ENCODE measurements around the gene SELENOK.

Gene SELENOK

GRCh38 chr3:53885239-53885638, 6.4 kb downstream of the SELENOK start:
- peaks cover 18 to 21% of the 10 kb centered on the region in 2 donors for H3K4me1 ChIP-seq (ENCODE audit: control insufficient read depth in 1 of 2, insufficient read depth in 2 of 2, low read length in 2 of 2)
- H3K9ac ChIP-seq (ENCODE audit: low read depth in 1 of 2, low read length in 2 of 2), result no peak overlapping the region
- no peak overlapping the region for H3K4me3 ChIP-seq (ENCODE audit: low read depth in 1 of 2, low read length in 2 of 2)
- H3K36me3 ChIP-seq (ENCODE audit: control insufficient read depth in 1 of 2, insufficient read depth in 2 of 2, low read length in 2 of 2), result peaks cover 8 to 30% of the 10 kb centered on the region in 2 donors
- no peak overlapping the region for H3K27ac ChIP-seq (ENCODE audit: low read depth, low read length)
- H3K27me3 ChIP-seq (ENCODE audit: control insufficient read depth in 1 of 2, insufficient read depth in 2 of 2, low read length in 2 of 2), result no peaks in the 10 kb centered on the region
- H3K9me3 ChIP-seq (ENCODE audit: control insufficient read depth in 1 of 2, low read length in 2 of 2), result no peaks in the 10 kb centered on the region

- Histone ChIP-seq H3K9ac (ENCODE audit: low read depth in 1 of 2, low read length in 2 of 2) (no peak overlapping the region), H3K27ac (ENCODE audit: low read depth, low read length) (no peak overlapping the region), H3K9me3 (ENCODE audit: control insufficient read depth in 1 of 2, low read length in 2 of 2) (no peaks in the 10 kb centered on the region), H3K4me3 (ENCODE audit: low read depth in 1 of 2, low read length in 2 of 2) (no peak overlapping the region), H3K36me3 (ENCODE audit: control insufficient read depth in 1 of 2, insufficient read depth in 2 of 2, low read length in 2 of 2) (peaks cover 9 to 33% of the 10 kb centered on the region in 2 donors), H3K4me1 (ENCODE audit: control insufficient read depth in 1 of 2, insufficient read depth in 2 of 2, low read length in 2 of 2) (peaks cover 13 to 15% of the 10 kb centered on the region in 2 donors), H3K27me3 (ENCODE audit: control insufficient read depth in 1 of 2, insufficient read depth in 2 of 2, low read length in 2 of 2) (no peaks in the 10 kb centered on the region)
Measured at GRCh38 chr3:53884623-53885022, 7.0 kb downstream of the SELENOK start.

GRCh38 chr3:53883008-53883407, 8.7 kb downstream of the SELENOK start:
- Histone ChIP-seq H3K9ac (ENCODE audit: low read depth in 1 of 2, low read length in 2 of 2) (no peak overlapping the region), H3K36me3 (ENCODE audit: control insufficient read depth in 1 of 2, insufficient read depth in 2 of 2, low read length in 2 of 2) (peaks cover 19 to 48% of the 10 kb centered on the region in 2 donors)

GRCh38 chr3:53881691-53882593, 9.7 kb downstream of the SELENOK start, which contains the start of gene ACTR8:
Gene ACTR8, minus strand, starts transcription at chr3:53882152. Its CDS starts 51 bp downstream, at chr3:53882101.
- Histone ChIP-seq H3K27ac (ENCODE audit: low read depth, low read length) (peak within 1 kb of the TSS; percentile 80), H3K9ac (ENCODE audit: low read depth in 1 of 2, low read length in 2 of 2) (peak within 1 kb of the TSS; percentile 75 to 89), H3K9me3 (ENCODE audit: control insufficient read depth in 1 of 2, low read length in 2 of 2) (no peaks in the 10 kb centered on the region), H3K27me3 (ENCODE audit: control insufficient read depth in 1 of 2, insufficient read depth in 2 of 2, low read length in 2 of 2) (no peaks in the 10 kb centered on the region), H3K4me3 (ENCODE audit: low read depth in 1 of 2, low read length in 2 of 2) (peak within 1 kb of the TSS; percentile 79 to 98), H3K36me3 (ENCODE audit: control insufficient read depth in 1 of 2, insufficient read depth in 2 of 2, low read length in 2 of 2) (peaks cover 26 to 51% of the 10 kb centered on the region in 2 donors), H3K4me1 (ENCODE audit: control insufficient read depth in 1 of 2, insufficient read depth in 2 of 2, low read length in 2 of 2) (peaks cover 9 to 13% of the 10 kb centered on the region in 2 donors)

More at GRCh38 chr3:53883008-53883407, 8.7 kb downstream of the SELENOK start:
- H3K4me1 ChIP-seq (ENCODE audit: control insufficient read depth in 1 of 2, insufficient read depth in 2 of 2, low read length in 2 of 2), result peaks cover 9 to 13% of the 10 kb centered on the region in 2 donors
- no peak overlapping the region for H3K27ac ChIP-seq (ENCODE audit: low read depth, low read length)
- no peaks in the 10 kb centered on the region for H3K9me3 ChIP-seq (ENCODE audit: control insufficient read depth in 1 of 2, low read length in 2 of 2)
- no peak overlapping the region for H3K4me3 ChIP-seq (ENCODE audit: low read depth in 1 of 2, low read length in 2 of 2)
- no peaks in the 10 kb centered on the region for H3K27me3 ChIP-seq (ENCODE audit: control insufficient read depth in 1 of 2, insufficient read depth in 2 of 2, low read length in 2 of 2)

- Histone ChIP-seq H3K4me1 (ENCODE audit: control insufficient read depth in 1 of 2, insufficient read depth in 2 of 2, low read length in 2 of 2) (peaks cover 9 to 13% of the 10 kb centered on the region in 2 donors), H3K36me3 (ENCODE audit: control insufficient read depth in 1 of 2, insufficient read depth in 2 of 2, low read length in 2 of 2) (peaks cover 29 to 60% of the 10 kb centered on the region in 2 donors), H3K4me3 (ENCODE audit: low read depth in 1 of 2, low read length in 2 of 2) (peak overlapping the region; percentile 79 to 98), H3K27me3 (ENCODE audit: control insufficient read depth in 1 of 2, insufficient read depth in 2 of 2, low read length in 2 of 2) (no peaks in the 10 kb centered on the region), H3K9me3 (ENCODE audit: control insufficient read depth in 1 of 2, low read length in 2 of 2) (no peaks in the 10 kb centered on the region), H3K9ac (ENCODE audit: low read depth in 1 of 2, low read length in 2 of 2) (peak overlapping the region; percentile 75 to 89), H3K27ac (ENCODE audit: low read depth, low read length) (no peak overlapping the region)
Measured at GRCh38 chr3:53880396-53881345, 11.0 kb downstream of the SELENOK start.

- H3K9me3 ChIP-seq (ENCODE audit: control insufficient read depth in 1 of 2, low read length in 2 of 2), result no peaks in the 10 kb centered on the region
- H3K27me3 ChIP-seq (ENCODE audit: control insufficient read depth in 1 of 2, insufficient read depth in 2 of 2, low read length in 2 of 2), result no peaks in the 10 kb centered on the region
- no peak overlapping the region for H3K9ac ChIP-seq (ENCODE audit: low read depth in 1 of 2, low read length in 2 of 2)
- H3K36me3 ChIP-seq (ENCODE audit: control insufficient read depth in 1 of 2, insufficient read depth in 2 of 2, low read length in 2 of 2), result peaks cover 16 to 70% of the 10 kb centered on the region in 2 donors
- H3K4me1 ChIP-seq (ENCODE audit: control insufficient read depth in 1 of 2, insufficient read depth in 2 of 2, low read length in 2 of 2), result no peaks in the 10 kb centered on the region
- H3K27ac ChIP-seq (ENCODE audit: low read depth, low read length), result no peak overlapping the region
- H3K4me3 ChIP-seq (ENCODE audit: low read depth in 1 of 2, low read length in 2 of 2), result no peak overlapping the region
Measured at GRCh38 chr3:53865732-53866499, 25.7 kb downstream of the SELENOK start.

- Histone ChIP-seq H3K4me3 (ENCODE audit: low read depth in 1 of 2, low read length in 2 of 2) (no peak overlapping the region), H3K4me1 (ENCODE audit: control insufficient read depth in 1 of 2, insufficient read depth in 2 of 2, low read length in 2 of 2) (no peaks in the 10 kb centered on the region), H3K27me3 (ENCODE audit: control insufficient read depth in 1 of 2, insufficient read depth in 2 of 2, low read length in 2 of 2) (no peaks in the 10 kb centered on the region), H3K36me3 (ENCODE audit: control insufficient read depth in 1 of 2, insufficient read depth in 2 of 2, low read length in 2 of 2) (peaks cover 5 to 61% of the 10 kb centered on the region in 2 donors), H3K27ac (ENCODE audit: low read depth, low read length) (no peak overlapping the region), H3K9me3 (ENCODE audit: control insufficient read depth in 1 of 2, low read length in 2 of 2) (no peaks in the 10 kb centered on the region), H3K9ac (ENCODE audit: low read depth in 1 of 2, low read length in 2 of 2) (no peak overlapping the region)
Measured at GRCh38 chr3:53863145-53863544, 28.5 kb downstream of the SELENOK start.

- no peaks in the 10 kb centered on the region for H3K4me1 ChIP-seq (ENCODE audit: control insufficient read depth in 1 of 2, insufficient read depth in 2 of 2, low read length in 2 of 2)
- no peak overlapping the region for H3K4me3 ChIP-seq (ENCODE audit: low read depth in 1 of 2, low read length in 2 of 2)
- no peaks in the 10 kb centered on the region for H3K27me3 ChIP-seq (ENCODE audit: control insufficient read depth in 1 of 2, insufficient read depth in 2 of 2, low read length in 2 of 2)
- no peaks in the 10 kb centered on the region for H3K9me3 ChIP-seq (ENCODE audit: control insufficient read depth in 1 of 2, low read length in 2 of 2)
- peaks cover 5 to 59% of the 10 kb centered on the region in 2 donors for H3K36me3 ChIP-seq (ENCODE audit: control insufficient read depth in 1 of 2, insufficient read depth in 2 of 2, low read length in 2 of 2)
- no peak overlapping the region for H3K27ac ChIP-seq (ENCODE audit: low read depth, low read length)
- no peak overlapping the region for H3K9ac ChIP-seq (ENCODE audit: low read depth in 1 of 2, low read length in 2 of 2)
Measured at GRCh38 chr3:53862241-53862640, 29.4 kb downstream of the SELENOK start.

GRCh38 chr3:53860196-53860595, 31.5 kb downstream of the SELENOK start:
- H3K4me3 ChIP-seq (ENCODE audit: low read depth in 1 of 2, low read length in 2 of 2), result no peak overlapping the region
- no peaks in the 10 kb centered on the region for H3K9me3 ChIP-seq (ENCODE audit: control insufficient read depth in 1 of 2, low read length in 2 of 2)
- no peaks in the 10 kb centered on the region for H3K27me3 ChIP-seq (ENCODE audit: control insufficient read depth in 1 of 2, insufficient read depth in 2 of 2, low read length in 2 of 2)
- no peak overlapping the region for H3K9ac ChIP-seq (ENCODE audit: low read depth in 1 of 2, low read length in 2 of 2)
- no peak overlapping the region for H3K27ac ChIP-seq (ENCODE audit: low read depth, low read length)
- H3K4me1 ChIP-seq (ENCODE audit: control insufficient read depth in 1 of 2, insufficient read depth in 2 of 2, low read length in 2 of 2), result no peaks in the 10 kb centered on the region
- H3K36me3 ChIP-seq (ENCODE audit: control insufficient read depth in 1 of 2, insufficient read depth in 2 of 2, low read length in 2 of 2), result peaks cover 5 to 45% of the 10 kb centered on the region in 2 donors
